C4-2B (cell line): ENCODE measurements around the gene B4GALT7.

ENCODE experiments used
- H3K27ac ChIP-seq: fragments of 450-650 bp; 2 replicates; pipeline ENCODE4 v1.5.1; 2017
- CTCF ChIP-seq: fragments of 450-650 bp; conservative IDR thresholded peaks from 2 replicates; pipeline ENCODE4 v1.5.1; 2017; ENCODE audit warnings: mild to moderate bottlenecking
- ZFX ChIP-seq: fragments of 450-650 bp; IDR thresholded peaks from 2 replicates; pipeline ENCODE4 v1.6.1; 2017

The B4GALT7 gene

GRCh38 chr5:177601577-177602457 lies 1.9 kb downstream of the B4GALT7 start:
- no peak overlapping the region for H3K27ac ChIP-seq
- TF ChIP-seq CTCF (no peak; the same call in 1 of the 2 replicates), ZFX (no peak)

GRCh38 chr5:177602458-177602830 lies 2.5 kb downstream of the B4GALT7 start:
- TF ChIP-seq ZFX = no peak
- TF ChIP-seq CTCF = no peak
- H3K27ac ChIP-seq = no peak overlapping the region

GRCh38 chr5:177603631-177604030 lies 3.7 kb downstream of the B4GALT7 start:
- TF ChIP-seq CTCF = no peak
- no peak for TF ChIP-seq ZFX
- no peak overlapping the region for H3K27ac ChIP-seq

GRCh38 chr5:177604116-177604521 lies 4.2 kb downstream of the B4GALT7 start:
- no peak overlapping the region for H3K27ac ChIP-seq
- TF ChIP-seq CTCF = no peak
- TF ChIP-seq ZFX = no peak

- H3K27ac ChIP-seq = no peak overlapping the region
- TF ChIP-seq CTCF (no peak), ZFX (no peak)
Observed at GRCh38 chr5:177604656-177605055, 4.7 kb downstream of the B4GALT7 start.

GRCh38 chr5:177605078-177605477 lies 5.1 kb downstream of the B4GALT7 start:
- TF ChIP-seq CTCF (no peak), ZFX (no peak)
- no peak overlapping the region for H3K27ac ChIP-seq

GRCh38 chr5:177605667-177606066 lies 5.7 kb downstream of the B4GALT7 start:
- TF ChIP-seq ZFX (no peak), CTCF (no peak)
- H3K27ac ChIP-seq = no peak overlapping the region
